A549 (cell line): ENCODE data around the gene P2RX3. TPM values are rescaled to one million over a fixed set of nuclear protein-coding genes. Genes with fewer than 3 reads are reported as not detected.

Experiments used
- ATAC-seq, 2 experiments: fragments of 200-7000 bp in 1 of 2; fragments of >200 bp in 1 of 2; cut with Nextera tagmentation in 1 of 2; cut with Tn5 transposase in 1 of 2; 3 replicates each; pipeline versions ENCODE4 v1.8.0 to v1.9.1; 2018 to 2020; ENCODE audit warnings: mild to moderate bottlenecking in 1 of 2, moderate library complexity in 1 of 2
- CTCF ChIA-PET: fragments of 300-600 bp; sonication (Branson Sonifier 250); formaldehyde crosslinking; extraction: SDS; loops from one replicate; lab custom pipeline; 2021; ENCODE audit warnings: antibody characterized with exemption, inconsistent platforms; lab: Yijun Ruan, JAX
- POLR2A ChIA-PET: fragments of 350-600 bp; formaldehyde crosslinking; extraction: SDS; loops from one replicate; lab custom pipeline; 2021; ENCODE audit warnings: antibody characterized with exemption, inconsistent platforms; lab: Yijun Ruan, JAX
- DNase-seq, 2 experiments: peaks; one replicate each; pipeline versions ENCODE4 v3.0.0 to v3.0.0-alpha.2; 2011 to 2016; ENCODE audit warnings: low read depth in 1 of 2, low spot score in 1 of 2
- FAIRE-seq: peaks from 2 replicates; lab custom pipeline; 2011; peaks lifted over from hg19 to GRCh38; lab: Jason Lieb, UNC
- H3K27ac ChIP-seq, 2 experiments: fragments of >200 bp; sonication (Bioruptor Twin); formaldehyde crosslinking; 3 replicates each; pipeline ENCODE4 v1.5.1; 2016 to 2017
- H3K4me1 ChIP-seq: fragments of >200 bp; sonication (Bioruptor Twin); formaldehyde crosslinking; 3 replicates; pipeline ENCODE4 v1.6.1; 2016
- H3K4me2 ChIP-seq: fragments of >200 bp; sonication (Bioruptor Twin); formaldehyde crosslinking; 3 replicates; pipeline ENCODE4 v1.6.1; 2016
- H3K4me3 ChIP-seq: fragments of >200 bp; sonication (Bioruptor Twin); formaldehyde crosslinking; 3 replicates; pipeline ENCODE4 v1.5.1; 2016
- H3K9me3 ChIP-seq: fragments of >200 bp; sonication (Bioruptor Twin); formaldehyde crosslinking; 3 replicates; pipeline ENCODE4 v1.6.1; 2016
- BHLHE40 ChIP-seq: IDR thresholded peaks from 2 replicates; pipeline ENCODE4 v1.6.1; 2012; ENCODE audit warnings: low read depth, low read length, inconsistent platforms
- CEBPB ChIP-seq, 2 experiments: fragments of >200 bp in 1 of 2; sonication (Bioruptor Twin) in 1 of 2; formaldehyde crosslinking in 1 of 2; IDR thresholded peaks; 2 replicates each; pipeline ENCODE4 v1.6.1; 2012 to 2016
- CHD2 ChIP-seq: fragments of 150-350 bp; IDR thresholded peaks from 2 replicates; pipeline ENCODE4 v1.6.1; 2014; ENCODE audit warnings: low read length; ENCODE audit not compliant: partially characterized antibody
- EHMT2 ChIP-seq: fragments of 200-600 bp; sonication (generic); IDR thresholded peaks from 2 replicates; pipeline ENCODE4 v1.6.1; 2016; ENCODE audit warnings: antibody characterized with exemption, low read depth, mild to moderate bottlenecking, moderate library complexity
- FOXS1 ChIP-seq: fragments of 250-450 bp; sonication (Bioruptor Pico); IDR thresholded peaks from 2 replicates; pipeline ENCODE4 v1.5.0; 2020; ENCODE audit warnings: mild to moderate bottlenecking, moderate library complexity
- HEYL ChIP-seq: fragments of 250-450 bp; sonication (Bioruptor Pico); IDR thresholded peaks from 2 replicates; pipeline ENCODE4 v1.8.0; 2021; ENCODE audit warnings: mild to moderate bottlenecking, moderate library complexity
- HOXA7 ChIP-seq: fragments of 250-450 bp; sonication (Bioruptor Pico); IDR thresholded peaks from 2 replicates; pipeline ENCODE4 v1.5.0; 2020; ENCODE audit warnings: mild to moderate bottlenecking, moderate library complexity
- HOXB13 ChIP-seq: fragments of 250-450 bp; sonication (Bioruptor Pico); IDR thresholded peaks from 2 replicates; pipeline ENCODE4 v1.5.0; 2020; ENCODE audit warnings: low read depth, mild to moderate bottlenecking, moderate library complexity
- JUNB ChIP-seq: fragments of >200 bp; sonication (Bioruptor Twin); formaldehyde crosslinking; IDR thresholded peaks from 2 replicates; pipeline ENCODE4 v1.6.1; 2016
- MYC ChIP-seq: IDR thresholded peaks from 2 replicates; pipeline ENCODE4 v1.6.1; 2012; ENCODE audit warnings: mild to moderate bottlenecking, inconsistent platforms, low read length, improper control_type of control experiment, borderline replicate concordance
- POLR2AphosphoS2 ChIP-seq: conservative IDR thresholded peaks from 2 replicates; pipeline ENCODE4 v1.6.1; 2012; ENCODE audit warnings: low read length, improper control_type of control experiment, inconsistent platforms
- RFX5 ChIP-seq: fragments of 450-650 bp; IDR thresholded peaks from 2 replicates; pipeline ENCODE4 v1.7.1; 2014; ENCODE audit warnings: antibody characterized with exemption, mild to moderate bottlenecking, moderate library complexity
- SMC3 ChIP-seq: fragments of >200 bp; sonication (Bioruptor Twin); formaldehyde crosslinking; IDR thresholded peaks from 3 replicates; pipeline ENCODE4 v1.6.1; 2018; ENCODE audit warnings: inconsistent platforms
- ZC3H11A ChIP-seq: fragments of 450-650 bp; IDR thresholded peaks from 2 replicates; pipeline ENCODE4 v1.6.1; 2014; ENCODE audit warnings: antibody characterized with exemption, mild to moderate bottlenecking
- ZNF302 ChIP-seq: fragments of 250-450 bp; sonication (Bioruptor Pico); IDR thresholded peaks from 2 replicates; pipeline ENCODE4 v1.9.0; 2021; ENCODE audit warnings: inconsistent platforms, mild to moderate bottlenecking, moderate library complexity
- ZSCAN20 ChIP-seq: fragments of 250-450 bp; sonication (Bioruptor Pico); IDR thresholded peaks from 2 replicates; pipeline ENCODE4 v1.8.0; 2022; ENCODE audit warnings: mild to moderate bottlenecking, moderate library complexity
- WGBS: methylation state at CpG from one replicate; pipeline ENCODE4 v1.1.6; 2017; ENCODE audit errors: missing lambda C conversion rate; 5-methylcytosine and 5-hydroxymethylcytosine counted together
- polyA plus RNA-seq, 4 experiments: library from polyadenylated mRNA; depleted of rRNA in 3 of 4; stranded (reverse); fragments of >200 nt; fragmentation: RNase III in 1 of 4; extraction: RNeasy Plus Mini Kit Qiagen cat#74134 plus additional on column Dnase treatment in 1 of 4; gene quantifications; 2 replicates in 3 of 4; 3 replicates in 1 of 4; pipeline ENCODE4 v1.2.3, GENCODE V29; 2011 to 2017
- TF ChIP-seq, protein P1 (sequence below): fragments of 150-350 bp; IDR thresholded peaks from 2 replicates; pipeline ENCODE4 v1.6.1; 2014; ENCODE audit warnings: low read depth, mild to moderate bottlenecking, low read length
- TF ChIP-seq, protein P2 (sequence below): fragments of 250-450 bp; sonication (Bioruptor Pico); IDR thresholded peaks from 2 replicates; pipeline ENCODE4 v1.5.0; 2021; ENCODE audit warnings: mild to moderate bottlenecking, moderate library complexity, borderline replicate concordance
- TF ChIP-seq, protein P3 (sequence below): fragments of >200 bp; sonication (Bioruptor Twin); formaldehyde crosslinking; IDR thresholded peaks from 3 replicates; pipeline ENCODE4 v1.6.1; 2016
- TF ChIP-seq, protein P4 (sequence below): fragments of 200-600 bp; sonication (generic); IDR thresholded peaks from 2 replicates; pipeline ENCODE4 v1.6.1; 2016; ENCODE audit warnings: antibody characterized with exemption, mild to moderate bottlenecking, moderate library complexity
- TF ChIP-seq, protein P5 (sequence below): IDR thresholded peaks from 2 replicates; pipeline ENCODE4 v1.6.1; 2012

Gene P2RX3
- polyA plus RNA-seq, 2 of the 4 experiments (the other 2 are of a cell fraction), result 0.05 to 0.37 TPM

DNA sequence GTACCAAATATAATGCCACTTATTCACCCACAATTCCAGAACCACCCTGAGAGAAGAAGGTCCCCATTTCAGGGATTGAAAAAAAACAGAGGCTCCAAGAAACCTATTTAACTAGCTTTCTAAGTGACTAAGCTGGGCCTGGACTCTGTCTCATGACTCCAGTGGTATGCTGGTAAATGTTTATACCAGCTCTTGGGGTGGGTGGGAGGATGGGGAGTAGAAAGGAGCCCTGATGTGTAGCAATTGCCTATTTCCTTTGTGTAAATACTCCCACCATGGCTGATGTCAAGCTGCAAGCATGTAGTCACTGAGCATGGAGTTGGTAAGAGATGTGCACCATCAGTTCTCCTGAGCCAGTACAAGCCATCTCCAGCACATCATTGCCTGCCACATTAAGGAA is 40.0 kb downstream of the P2RX3 start:
- DNase-seq, result no peak
- Histone ChIP-seq H3K4me2 (peak overlapping the region; percentile 27; the same call in 2 of the 3 replicates), H3K9me3 (no peaks in the 10 kb centered on the region), H3K27ac (no peak overlapping the region), H3K4me1 (peaks cover 17% of the 10 kb centered on the region; the same call in 2 of the 3 replicates)
- ATAC-seq, result peak in 1 of 2 experiments; percentile 19; a peak in 2 of 6 replicates
- no peak for TF ChIP-seq FOXS1 (CRISPR knock-in tag)
- no peak for TF ChIP-seq HOXA7 (CRISPR knock-in tag)
- no peak for TF ChIP-seq ZNF302
- TF ChIP-seq, protein P1, sequence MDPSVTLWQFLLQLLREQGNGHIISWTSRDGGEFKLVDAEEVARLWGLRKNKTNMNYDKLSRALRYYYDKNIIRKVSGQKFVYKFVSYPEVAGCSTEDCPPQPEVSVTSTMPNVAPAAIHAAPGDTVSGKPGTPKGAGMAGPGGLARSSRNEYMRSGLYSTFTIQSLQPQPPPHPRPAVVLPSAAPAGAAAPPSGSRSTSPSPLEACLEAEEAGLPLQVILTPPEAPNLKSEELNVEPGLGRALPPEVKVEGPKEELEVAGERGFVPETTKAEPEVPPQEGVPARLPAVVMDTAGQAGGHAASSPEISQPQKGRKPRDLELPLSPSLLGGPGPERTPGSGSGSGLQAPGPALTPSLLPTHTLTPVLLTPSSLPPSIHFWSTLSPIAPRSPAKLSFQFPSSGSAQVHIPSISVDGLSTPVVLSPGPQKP, result no peak
- no peak for TF ChIP-seq CEBPB (IDR thresholded peaks at IDR 0.05)
- TF ChIP-seq, protein P2, sequence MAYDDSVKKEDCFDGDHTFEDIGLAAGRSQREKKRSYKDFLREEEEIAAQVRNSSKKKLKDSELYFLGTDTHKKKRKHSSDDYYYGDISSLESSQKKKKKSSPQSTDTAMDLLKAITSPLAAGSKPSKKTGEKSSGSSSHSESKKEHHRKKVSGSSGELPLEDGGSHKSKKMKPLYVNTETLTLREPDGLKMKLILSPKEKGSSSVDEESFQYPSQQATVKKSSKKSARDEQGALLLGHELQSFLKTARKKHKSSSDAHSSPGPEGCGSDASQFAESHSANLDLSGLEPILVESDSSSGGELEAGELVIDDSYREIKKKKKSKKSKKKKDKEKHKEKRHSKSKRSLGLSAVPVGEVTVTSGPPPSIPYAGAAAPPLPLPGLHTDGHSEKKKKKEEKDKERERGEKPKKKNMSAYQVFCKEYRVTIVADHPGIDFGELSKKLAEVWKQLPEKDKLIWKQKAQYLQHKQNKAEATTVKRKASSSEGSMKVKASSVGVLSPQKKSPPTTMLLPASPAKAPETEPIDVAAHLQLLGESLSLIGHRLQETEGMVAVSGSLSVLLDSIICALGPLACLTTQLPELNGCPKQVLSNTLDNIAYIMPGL (CRISPR knock-in tag), result no peak
- TF ChIP-seq, protein P3, sequence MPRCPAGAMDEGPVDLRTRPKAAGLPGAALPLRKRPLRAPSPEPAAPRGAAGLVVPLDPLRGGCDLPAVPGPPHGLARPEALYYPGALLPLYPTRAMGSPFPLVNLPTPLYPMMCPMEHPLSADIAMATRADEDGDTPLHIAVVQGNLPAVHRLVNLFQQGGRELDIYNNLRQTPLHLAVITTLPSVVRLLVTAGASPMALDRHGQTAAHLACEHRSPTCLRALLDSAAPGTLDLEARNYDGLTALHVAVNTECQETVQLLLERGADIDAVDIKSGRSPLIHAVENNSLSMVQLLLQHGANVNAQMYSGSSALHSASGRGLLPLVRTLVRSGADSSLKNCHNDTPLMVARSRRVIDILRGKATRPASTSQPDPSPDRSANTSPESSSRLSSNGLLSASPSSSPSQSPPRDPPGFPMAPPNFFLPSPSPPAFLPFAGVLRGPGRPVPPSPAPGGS, result no peak
- no peak for TF ChIP-seq BHLHE40
- TF ChIP-seq CHD2, result no peak
- no peak for TF ChIP-seq SMC3
- TF ChIP-seq MYC, result no peak
- no peak for TF ChIP-seq RFX5
- TF ChIP-seq, all 56 proteins: peak for 0
- FAIRE-seq, result no peak
- H3K4me3 ChIP-seq, result no peak overlapping the region
- CTCF ChIA-PET, result interaction anchor here (3.2 kb wide), 1 partner anchor 79 kb away, joined by 10 read pairs; no protein-coding TSS in a partner anchor
- POLR2A ChIA-PET, result no interaction called here

DNA sequence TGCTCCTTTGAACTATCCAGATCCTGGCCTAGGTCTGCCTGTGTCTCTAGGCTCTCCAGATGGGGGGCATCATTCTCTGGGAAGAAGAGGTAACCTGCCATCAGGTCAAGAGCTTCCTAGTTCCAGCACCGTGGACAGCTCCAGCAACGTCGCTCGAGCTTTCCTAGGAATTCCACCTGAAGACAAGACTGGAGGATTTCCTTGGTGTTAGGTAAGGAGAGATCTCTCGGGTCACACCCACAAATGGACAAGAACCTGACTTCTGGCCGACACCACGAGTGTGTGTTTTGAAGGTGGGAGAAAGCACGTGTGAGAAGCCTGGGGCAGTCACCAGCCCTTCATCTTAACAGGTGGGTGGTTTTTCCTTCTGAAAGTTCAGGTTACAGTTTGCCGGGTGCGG is 41.6 kb downstream of the P2RX3 start:
- ChIA-PET CTCF (interaction anchor here (0.7 to 3.2 kb wide), 4 partner anchors 21 to 78 kb away, joined by 3 to 10 read pairs (median 4); no protein-coding TSS in a partner anchor), POLR2A (no interaction called here)
- TF ChIP-seq, protein P2 (CRISPR knock-in tag), result no peak
- TF ChIP-seq, protein P4, sequence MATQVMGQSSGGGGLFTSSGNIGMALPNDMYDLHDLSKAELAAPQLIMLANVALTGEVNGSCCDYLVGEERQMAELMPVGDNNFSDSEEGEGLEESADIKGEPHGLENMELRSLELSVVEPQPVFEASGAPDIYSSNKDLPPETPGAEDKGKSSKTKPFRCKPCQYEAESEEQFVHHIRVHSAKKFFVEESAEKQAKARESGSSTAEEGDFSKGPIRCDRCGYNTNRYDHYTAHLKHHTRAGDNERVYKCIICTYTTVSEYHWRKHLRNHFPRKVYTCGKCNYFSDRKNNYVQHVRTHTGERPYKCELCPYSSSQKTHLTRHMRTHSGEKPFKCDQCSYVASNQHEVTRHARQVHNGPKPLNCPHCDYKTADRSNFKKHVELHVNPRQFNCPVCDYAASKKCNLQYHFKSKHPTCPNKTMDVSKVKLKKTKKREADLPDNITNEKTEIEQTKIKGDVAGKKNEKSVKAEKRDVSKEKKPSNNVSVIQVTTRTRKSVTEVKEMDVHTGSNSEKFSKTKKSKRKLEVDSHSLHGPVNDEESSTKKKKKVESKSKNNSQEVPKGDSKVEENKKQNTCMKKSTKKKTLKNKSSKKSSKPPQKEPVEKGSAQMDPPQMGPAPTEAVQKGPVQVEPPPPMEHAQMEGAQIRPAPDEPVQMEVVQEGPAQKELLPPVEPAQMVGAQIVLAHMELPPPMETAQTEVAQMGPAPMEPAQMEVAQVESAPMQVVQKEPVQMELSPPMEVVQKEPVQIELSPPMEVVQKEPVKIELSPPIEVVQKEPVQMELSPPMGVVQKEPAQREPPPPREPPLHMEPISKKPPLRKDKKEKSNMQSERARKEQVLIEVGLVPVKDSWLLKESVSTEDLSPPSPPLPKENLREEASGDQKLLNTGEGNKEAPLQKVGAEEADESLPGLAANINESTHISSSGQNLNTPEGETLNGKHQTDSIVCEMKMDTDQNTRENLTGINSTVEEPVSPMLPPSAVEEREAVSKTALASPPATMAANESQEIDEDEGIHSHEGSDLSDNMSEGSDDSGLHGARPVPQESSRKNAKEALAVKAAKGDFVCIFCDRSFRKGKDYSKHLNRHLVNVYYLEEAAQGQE, result peak; percentile 97
- TF ChIP-seq EHMT2 (peak; percentile 98), JUNB (no peak), HOXB13 (CRISPR knock-in tag) (no peak), ZSCAN20 (no peak), HEYL (CRISPR knock-in tag) (no peak), ZC3H11A (no peak), POLR2AphosphoS2 (no peak)
- TF ChIP-seq, protein P3, result no peak
- TF ChIP-seq, protein P5, sequence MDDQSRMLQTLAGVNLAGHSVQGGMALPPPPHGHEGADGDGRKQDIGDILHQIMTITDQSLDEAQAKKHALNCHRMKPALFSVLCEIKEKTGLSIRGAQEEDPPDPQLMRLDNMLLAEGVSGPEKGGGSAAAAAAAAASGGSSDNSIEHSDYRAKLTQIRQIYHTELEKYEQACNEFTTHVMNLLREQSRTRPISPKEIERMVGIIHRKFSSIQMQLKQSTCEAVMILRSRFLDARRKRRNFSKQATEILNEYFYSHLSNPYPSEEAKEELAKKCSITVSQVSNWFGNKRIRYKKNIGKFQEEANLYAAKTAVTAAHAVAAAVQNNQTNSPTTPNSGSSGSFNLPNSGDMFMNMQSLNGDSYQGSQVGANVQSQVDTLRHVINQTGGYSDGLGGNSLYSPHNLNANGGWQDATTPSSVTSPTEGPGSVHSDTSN, result no peak
- FAIRE-seq (no peak), ATAC-seq (peak in 1 of 2 experiments; percentile 44; a peak in 3 of 6 replicates), DNase-seq (peak in 1 of 2 experiments; percentile 48)
- no peak overlapping the region for H3K4me3 ChIP-seq
- H3K27ac ChIP-seq, result no peak overlapping the region
- H3K4me2 ChIP-seq, result no peak overlapping the region
- no peaks in the 10 kb centered on the region for H3K9me3 ChIP-seq
- H3K4me1 ChIP-seq, result peaks cover 17% of the 10 kb centered on the region; the same call in 2 of the 3 replicates
- WGBS, result 15% methylated on average over 10 of the region's 10 CpGs
